Adrenal gland (tissue), 5 donors: ENCODE data around the gene FSTL1.

Experiments used
- CTCF ChIP-seq, 6 experiments: fragments of 450-650 bp in 4 of 6; fragments of 200-600 bp in 2 of 6; sonication (generic) in 1 of 6; IDR thresholded peaks; 1 replicate in 5 of 6; 2 replicates in 1 of 6; pipeline versions ENCODE4 v1.5.1 to v1.8.0; 2016 to 2021; ENCODE audit warnings: antibody characterized with exemption in 6 of 6, mild to moderate bottlenecking in 2 of 6, moderate library complexity in 1 of 6
- POLR2A ChIP-seq, 2 donors: fragments of 450-650 bp; IDR thresholded peaks; one replicate each; pipeline ENCODE4 v1.6.1; 2017; ENCODE audit warnings: antibody characterized with exemption in 2 of 2, mild to moderate bottlenecking in 2 of 2, moderate library complexity in 1 of 2
- donor health status: DM: no; HTN: no; CAD: no.

- no peak for TF ChIP-seq CTCF (IDR thresholded peaks at IDR 0.05)
- no peak for TF ChIP-seq POLR2A (IDR thresholded peaks at IDR 0.05)
Measured at GRCh38 chr3:120427201-120427600, 23.6 kb downstream of the FSTL1 start.
